RWPE1 (cell line): Measurements from ENCODE around the gene SLC12A8.

Experiments
- CTCF ChIA-PET: fragments of 350-600 bp; sonication (Branson Sonifier 250); formaldehyde crosslinking; extraction: SDS; loops from one replicate; lab custom pipeline; 2021; lab: Yijun Ruan, JAX
- POLR2A ChIA-PET: fragments of 400-600 bp; formaldehyde crosslinking; extraction: SDS; loops from one replicate; lab custom pipeline; 2020; ENCODE audit warnings: antibody characterized with exemption; ENCODE audit not compliant: low non-redundant PET; lab: Yijun Ruan, JAX
- DNase-seq: peaks from one replicate; pipeline ENCODE4 v3.0.0; 2012; ENCODE audit warnings: low spot score
- H3K27ac ChIP-seq: fragments of 450-650 bp; 2 replicates; pipeline ENCODE4 v1.5.1; 2017
- TF ChIP-seq, protein P1 (sequence below): fragments of 450-650 bp; conservative IDR thresholded peaks from 2 replicates; pipeline ENCODE4 v1.5.1; 2017; ENCODE audit warnings: low read depth, mild to moderate bottlenecking

Gene SLC12A8

DNA sequence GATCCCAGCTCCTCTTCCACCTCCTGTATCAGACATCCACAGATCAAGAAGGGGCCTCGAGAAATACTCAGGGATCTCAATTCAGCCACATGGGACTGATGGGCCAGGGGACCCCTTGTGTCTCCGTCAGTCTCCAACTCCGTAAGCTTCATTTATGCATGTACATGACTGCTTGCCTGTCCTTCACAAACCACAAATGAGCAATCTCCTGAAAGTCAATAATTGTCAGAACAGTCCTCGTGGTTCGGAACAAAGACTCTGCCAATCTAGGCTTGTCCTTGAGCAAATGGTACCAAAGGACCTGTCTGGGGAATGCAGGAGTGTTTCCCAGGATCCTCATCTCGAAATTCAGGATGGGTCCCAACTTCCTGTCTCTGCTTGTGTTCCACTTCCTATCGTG lies 20.8 kb downstream of the SLC12A8 start:
- TF ChIP-seq, protein P1, sequence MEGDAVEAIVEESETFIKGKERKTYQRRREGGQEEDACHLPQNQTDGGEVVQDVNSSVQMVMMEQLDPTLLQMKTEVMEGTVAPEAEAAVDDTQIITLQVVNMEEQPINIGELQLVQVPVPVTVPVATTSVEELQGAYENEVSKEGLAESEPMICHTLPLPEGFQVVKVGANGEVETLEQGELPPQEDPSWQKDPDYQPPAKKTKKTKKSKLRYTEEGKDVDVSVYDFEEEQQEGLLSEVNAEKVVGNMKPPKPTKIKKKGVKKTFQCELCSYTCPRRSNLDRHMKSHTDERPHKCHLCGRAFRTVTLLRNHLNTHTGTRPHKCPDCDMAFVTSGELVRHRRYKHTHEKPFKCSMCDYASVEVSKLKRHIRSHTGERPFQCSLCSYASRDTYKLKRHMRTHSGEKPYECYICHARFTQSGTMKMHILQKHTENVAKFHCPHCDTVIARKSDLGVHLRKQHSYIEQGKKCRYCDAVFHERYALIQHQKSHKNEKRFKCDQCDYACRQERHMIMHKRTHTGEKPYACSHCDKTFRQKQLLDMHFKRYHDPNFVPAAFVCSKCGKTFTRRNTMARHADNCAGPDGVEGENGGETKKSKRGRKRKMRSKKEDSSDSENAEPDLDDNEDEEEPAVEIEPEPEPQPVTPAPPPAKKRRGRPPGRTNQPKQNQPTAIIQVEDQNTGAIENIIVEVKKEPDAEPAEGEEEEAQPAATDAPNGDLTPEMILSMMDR, result no peak
- H3K27ac ChIP-seq, result no peak overlapping the region
- CTCF ChIA-PET, result no interaction called here
- POLR2A ChIA-PET, result no interaction called here
- DNase-seq, result no peak

DNA sequence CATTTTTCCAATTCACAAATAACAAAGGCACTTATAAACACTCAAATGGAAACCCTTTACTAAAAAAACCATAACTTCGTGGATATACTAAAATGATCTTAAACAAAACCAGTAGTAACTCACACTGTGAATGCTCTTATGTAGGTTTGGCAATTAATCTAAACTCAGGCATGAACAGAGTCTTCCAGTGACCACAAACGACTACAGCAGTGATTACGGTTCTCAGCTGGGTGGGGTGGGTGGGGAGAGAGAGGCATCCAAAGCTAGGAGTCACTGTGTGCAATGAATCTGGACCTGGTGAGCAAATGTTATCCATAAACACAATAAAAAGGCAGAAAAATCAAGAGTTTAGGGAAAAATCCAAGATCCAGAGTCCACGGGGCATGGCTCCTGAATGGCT lies 21.3 kb downstream of the SLC12A8 start:
- H3K27ac ChIP-seq, result no peak overlapping the region
- CTCF ChIA-PET, result no interaction called here
- TF ChIP-seq, protein P1, result no peak
- DNase-seq, result no peak
- POLR2A ChIA-PET, result no interaction called here

DNA sequence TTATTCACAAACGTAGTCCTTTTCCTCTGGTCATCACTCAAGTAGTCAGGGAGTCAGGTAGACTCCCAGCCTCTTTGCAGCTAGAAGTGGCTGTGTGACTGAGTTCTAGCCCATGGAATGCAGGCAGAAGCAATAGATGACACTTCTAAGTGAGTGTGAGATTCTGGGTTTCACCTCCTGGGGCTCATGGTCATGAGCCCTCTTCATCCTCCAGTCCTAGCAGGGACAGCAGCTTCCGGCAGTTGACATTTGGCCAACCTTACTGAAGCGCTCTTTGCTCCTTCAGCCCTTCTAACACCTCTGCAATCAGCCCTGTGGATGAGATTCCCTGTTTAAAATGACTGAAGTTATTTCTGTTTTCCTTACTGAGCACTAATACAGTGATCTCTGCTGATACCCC lies 21.8 kb downstream of the SLC12A8 start:
- TF ChIP-seq, protein P1, result no peak
- H3K27ac ChIP-seq, result no peak overlapping the region
- ChIA-PET CTCF (no interaction called here), POLR2A (no interaction called here)
- DNase-seq, result no peak

DNA sequence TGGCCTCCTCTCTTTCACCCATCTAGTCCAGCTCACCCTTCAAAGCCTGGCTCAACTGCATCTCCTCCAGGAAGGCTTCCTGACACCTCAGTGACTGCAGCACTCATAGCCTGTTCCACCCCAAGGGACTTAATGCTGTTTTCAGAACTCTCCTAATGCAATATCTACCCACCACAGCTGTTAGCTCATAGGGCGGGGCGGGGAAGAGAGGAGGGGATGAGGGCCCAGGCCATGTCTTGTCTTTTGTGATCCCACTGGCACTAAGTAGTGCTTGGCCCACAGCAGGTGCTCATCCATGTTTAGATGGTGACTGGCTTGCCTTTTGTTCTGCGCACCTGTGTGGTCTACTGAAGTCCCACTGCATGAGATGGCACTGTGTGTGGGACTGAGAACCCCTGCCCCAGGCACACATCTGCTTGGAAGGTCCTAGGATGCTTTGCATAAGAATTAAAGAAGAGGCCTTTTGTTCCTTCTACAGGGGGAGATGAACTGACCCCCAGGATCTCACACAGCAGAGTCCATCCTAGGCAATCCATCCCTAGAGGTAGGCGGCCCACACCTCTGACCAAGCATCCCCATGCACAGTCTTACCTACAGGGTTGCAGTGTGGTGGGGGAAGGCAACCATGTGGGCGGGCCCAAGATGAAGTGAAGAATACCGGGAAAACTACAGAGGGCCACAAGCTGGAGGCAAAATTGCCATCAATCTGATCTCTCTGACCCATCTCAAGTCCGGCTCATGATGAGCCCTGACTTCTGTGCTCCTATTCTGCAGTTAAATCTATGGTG lies 23.0 kb downstream of the SLC12A8 start:
- H3K27ac ChIP-seq, result no peak overlapping the region
- ChIA-PET CTCF (no interaction called here), POLR2A (no interaction called here)
- TF ChIP-seq, protein P1, result no peak
- DNase-seq, result no peak

DNA sequence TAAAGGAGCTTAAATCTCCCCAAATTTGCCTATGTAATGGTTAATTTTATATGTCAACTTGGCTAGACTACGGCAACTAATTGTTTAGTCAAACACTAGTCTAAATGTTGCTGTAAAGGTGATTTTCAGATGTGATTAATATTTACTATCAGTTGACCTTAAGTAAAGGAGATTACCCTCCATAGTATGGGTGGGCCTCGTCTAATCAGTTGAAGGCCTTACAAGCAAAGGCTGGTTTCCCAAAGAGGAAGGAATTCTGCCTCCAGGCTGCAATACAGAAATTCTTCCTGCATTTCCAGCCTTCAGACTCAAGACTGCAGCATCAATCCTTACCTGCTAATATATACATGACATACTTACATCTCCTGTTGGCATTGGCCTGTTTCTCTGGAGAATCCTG lies 23.6 kb downstream of the SLC12A8 start:
- ChIA-PET POLR2A (no interaction called here), CTCF (no interaction called here)
- no peak for DNase-seq
- H3K27ac ChIP-seq, result no peak overlapping the region
- TF ChIP-seq, protein P1, result no peak

DNA sequence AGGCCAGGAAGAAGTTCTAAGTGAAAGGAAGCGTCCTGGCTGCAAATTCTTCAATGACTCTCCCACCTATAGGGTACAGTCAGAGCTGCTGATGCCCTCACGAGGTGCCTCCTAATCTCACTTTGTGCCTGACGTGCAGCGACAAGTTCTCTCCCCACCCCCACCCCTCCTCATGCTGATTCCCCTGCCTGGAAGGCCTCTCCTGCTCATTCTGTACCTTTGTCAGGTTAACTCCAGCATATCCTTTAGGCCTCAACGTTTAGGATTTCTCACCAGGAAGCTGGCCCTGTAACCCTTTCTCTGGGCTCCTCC lies 25.0 kb downstream of the SLC12A8 start:
- ChIA-PET CTCF (interaction anchor here (1.1 kb wide), 1 partner anchor 38 kb away, joined by 3 read pairs; no protein-coding TSS in a partner anchor), POLR2A (no interaction called here)
- DNase-seq, result peak; percentile 56
- H3K27ac ChIP-seq, result 0 out of 2 replicates have a peak overlapping the region, but pooled peaks have one; percentile 16
- TF ChIP-seq, protein P1, result no peak
